ELR (cell line): ENCODE results near the gene OLFML2A.

ENCODE experiments used
- DNase-seq: peaks from one replicate; pipeline ENCODE4 v3.0.0-alpha.2; 2015; ENCODE audit warnings: low read depth

OLFML2A gene

GRCh38 chr9:124797343-124798103, 20.6 kb downstream of the OLFML2A start:
- DNase-seq = peak; percentile 15

- no peak for DNase-seq
Measured at GRCh38 chr9:124799274-124800006, 22.5 kb downstream of the OLFML2A start.

GRCh38 chr9:124800306-124801259, 23.6 kb downstream of the OLFML2A start:
- DNase-seq = no peak

- no peak for DNase-seq
Measured at GRCh38 chr9:124801356-124801755, 24.4 kb downstream of the OLFML2A start.

GRCh38 chr9:124802426-124802825, 25.5 kb downstream of the OLFML2A start:
- no peak for DNase-seq

- DNase-seq = no peak
Measured at GRCh38 chr9:124803911-124804310, 27.0 kb downstream of the OLFML2A start.

- no peak for DNase-seq
Measured at GRCh38 chr9:124805186-124805585, 28.3 kb downstream of the OLFML2A start.

GRCh38 chr9:124808246-124808956, 31.5 kb downstream of the OLFML2A start:
- no peak for DNase-seq

GRCh38 chr9:124809211-124809610, 32.3 kb downstream of the OLFML2A start:
- DNase-seq = no peak

- DNase-seq = no peak
Measured at GRCh38 chr9:124809741-124810500, 33.0 kb downstream of the OLFML2A start.

- DNase-seq = peak; percentile 93
Measured at GRCh38 chr9:124810663-124811355, 33.9 kb downstream of the OLFML2A start.

- DNase-seq = peak; percentile 99
Measured at GRCh38 chr9:124812441-124812876, 35.5 kb downstream of the OLFML2A start.

- no peak for DNase-seq
Measured at GRCh38 chr9:124813041-124813440, 36.1 kb downstream of the OLFML2A start.

GRCh38 chr9:124813501-124814163, 36.7 kb downstream of the OLFML2A start:
- DNase-seq = no peak

- DNase-seq = no peak
Measured at GRCh38 chr9:124814164-124814535, 37.2 kb downstream of the OLFML2A start.

GRCh38 chr9:124815601-124816000, 38.7 kb downstream of the OLFML2A start:
- no peak for DNase-seq

- peak; percentile 92 for DNase-seq
Measured at GRCh38 chr9:124818431-124819281, 41.7 kb downstream of the OLFML2A start.

GRCh38 chr9:124820698-124821623, 44.0 kb downstream of the OLFML2A start:
- no peak for DNase-seq
